IMR-90 (cell line): Measurements from ENCODE around the gene COPA. TPM values are rescaled to one million over a fixed set of nuclear protein-coding genes. Genes with fewer than 3 reads are reported as not detected.

ENCODE experiments used
- ATAC-seq: fragments of 200-7000 bp; cut with Tn5 transposase; 2 replicates; pipeline ENCODE4 v1.9.1; 2020; ENCODE audit warnings: low read depth, mild to moderate bottlenecking, moderate library complexity
- BruUV-seq: library from RNA; stranded (reverse); fragments of 400-500 nt; replicated peaks from 2 replicates; lab custom pipeline; 2021; lab: Mats Ljungman, UMichigan
- CTCF ChIA-PET: fragments of 300-600 bp; formaldehyde crosslinking; extraction: SDS; loops from one replicate; lab custom pipeline; 2021; ENCODE audit warnings: antibody characterized with exemption; lab: Yijun Ruan, JAX
- POLR2A ChIA-PET: fragments of 300-600 bp; sonication (Branson Sonifier 250); formaldehyde crosslinking; loops from one replicate; lab custom pipeline; 2022; ENCODE audit warnings: antibody characterized with exemption; ENCODE audit not compliant: unreplicated experiment; lab: Charles Lee
- DNase-seq: peaks from one replicate; pipeline ENCODE4 v3.0.0; 2013
- H2AFZ ChIP-seq: replicated peaks from 2 replicates; pipeline ENCODE3; 2013; ENCODE audit warnings: low read length, mild to moderate bottlenecking; ENCODE audit not compliant: poor library complexity
- H2AK5ac ChIP-seq: 2 replicates; pipeline ENCODE4 v1.6.1; 2013; ENCODE audit warnings: low read depth, low read length, inconsistent platforms
- H2AK9ac ChIP-seq: replicated peaks from 2 replicates; pipeline ENCODE3; 2013; ENCODE audit warnings: mild to moderate bottlenecking, low read depth, low read length, moderate library complexity; ENCODE audit not compliant: poor library complexity
- H2BK120ac ChIP-seq: 2 replicates; pipeline ENCODE4 v1.6.1; 2013; ENCODE audit warnings: low read depth, low read length, inconsistent platforms
- H2BK15ac ChIP-seq: 3 replicates; pipeline ENCODE4 v1.6.1; 2013; ENCODE audit warnings: low read depth, low read length, inconsistent platforms
- H2BK20ac ChIP-seq: 2 replicates; pipeline ENCODE4 v1.6.1; 2013; ENCODE audit warnings: low read depth, mild to moderate bottlenecking, inconsistent platforms, low read length, moderate library complexity
- H2BK5ac ChIP-seq: 2 replicates; pipeline ENCODE4 v1.6.1; 2013; ENCODE audit warnings: mild to moderate bottlenecking, low read depth, low read length, inconsistent platforms; ENCODE audit not compliant: poor library complexity, severe bottlenecking
- H3K14ac ChIP-seq: replicated peaks from 2 replicates; pipeline ENCODE4 v1.6.1; 2013; ENCODE audit warnings: low read depth, low read length, inconsistent platforms
- H3K18ac ChIP-seq: 2 replicates; pipeline ENCODE4 v1.6.1; 2013; ENCODE audit warnings: low read depth, low read length, control low read depth
- H3K23ac ChIP-seq: 2 replicates; pipeline ENCODE4 v1.6.1; 2013; ENCODE audit warnings: low read depth, low read length, inconsistent platforms
- H3K27ac ChIP-seq: 2 replicates; pipeline ENCODE4 v1.5.1; 2013; ENCODE audit warnings: mild to moderate bottlenecking, control low read depth, low read length; ENCODE audit not compliant: insufficient read depth
- H3K27me3 ChIP-seq: 2 replicates; pipeline ENCODE4 v1.6.1; 2013; ENCODE audit warnings: low read length; ENCODE audit not compliant: control insufficient read depth, insufficient read depth
- H3K36me3 ChIP-seq: 2 replicates; pipeline ENCODE4 v1.6.1; 2013; ENCODE audit warnings: low read length, mixed read lengths; ENCODE audit not compliant: control insufficient read depth, insufficient read depth
- H3K4ac ChIP-seq: 2 replicates; pipeline ENCODE4 v1.6.1; 2013; ENCODE audit warnings: low read depth, low read length, inconsistent platforms
- H3K4me1 ChIP-seq: 2 replicates; pipeline ENCODE4 v1.6.1; 2013; ENCODE audit warnings: low read length, mixed read lengths; ENCODE audit not compliant: control insufficient read depth, insufficient read depth
- H3K4me2 ChIP-seq: 2 replicates; pipeline ENCODE4 v1.6.1; 2013; ENCODE audit warnings: low read depth, mild to moderate bottlenecking, control low read depth, low read length, moderate library complexity
- H3K4me3 ChIP-seq: 2 replicates; pipeline ENCODE4 v1.5.1; 2013; ENCODE audit warnings: low read depth, mild to moderate bottlenecking, control low read depth, low read length, moderate library complexity; ENCODE audit not compliant: insufficient read depth
- H3K56ac ChIP-seq: 2 replicates; pipeline ENCODE4 v1.6.1; 2013; ENCODE audit warnings: low read length, inconsistent platforms; ENCODE audit not compliant: insufficient read depth; ENCODE audit errors: extremely low read depth
- H3K79me1 ChIP-seq, 2 experiments: 2 replicates each; pipeline ENCODE4 v1.6.1; 2013; ENCODE audit warnings: low read length in 2 of 2, inconsistent platforms in 1 of 2, low read depth in 1 of 2
- H3K9ac ChIP-seq: 2 replicates; pipeline ENCODE4 v1.6.1; 2013; ENCODE audit warnings: low read depth, low read length, control low read depth
- H3K9me1 ChIP-seq: 2 replicates; pipeline ENCODE4 v1.6.1; 2013; ENCODE audit warnings: low read length, inconsistent platforms; ENCODE audit not compliant: insufficient read depth
- H3K9me3 ChIP-seq: 2 replicates; pipeline ENCODE4 v1.6.1; 2013; ENCODE audit warnings: low read length; ENCODE audit not compliant: control insufficient read depth, insufficient read depth
- H4K20me1 ChIP-seq: 2 replicates; pipeline ENCODE4 v1.6.1; 2013; ENCODE audit warnings: low read length, inconsistent platforms; ENCODE audit not compliant: insufficient read depth
- H4K5ac ChIP-seq: 2 replicates; pipeline ENCODE4 v1.6.1; 2013; ENCODE audit warnings: mild to moderate bottlenecking, low read depth, low read length, control low read depth
- H4K8ac ChIP-seq, 2 experiments: 2 replicates each; pipeline ENCODE4 v1.6.1; 2013; ENCODE audit warnings: low read depth in 2 of 2, low read length in 2 of 2, control low read depth in 1 of 2, inconsistent platforms in 1 of 2
- H4K91ac ChIP-seq: 2 replicates; pipeline ENCODE4 v1.6.1; 2013; ENCODE audit warnings: low read depth, low read length, inconsistent platforms; ENCODE audit not compliant: insufficient read depth
- BHLHE40 ChIP-seq: fragments of 150-350 bp; IDR thresholded peaks from 2 replicates; pipeline ENCODE4 v1.6.1; 2016; ENCODE audit warnings: mild to moderate bottlenecking, low read depth, low read length
- CEBPB ChIP-seq: IDR thresholded peaks from 2 replicates; pipeline ENCODE4 v1.6.1; 2012; ENCODE audit warnings: low read depth, low read length, improper control_type of control experiment
- NFE2L2 ChIP-seq: fragments of 150-350 bp; IDR thresholded peaks from 2 replicates; pipeline ENCODE4 v1.6.1; 2016; ENCODE audit warnings: low read depth, mild to moderate bottlenecking, low read length
- RAD21 ChIP-seq: IDR thresholded peaks from 2 replicates; pipeline ENCODE4 v1.6.1; 2012; ENCODE audit warnings: low read length, improper control_type of control experiment
- WGBS, 2 experiments: methylation state at CpG; one replicate each; pipeline versions ENCODE4 v1.1.5 to v1.1.7; 2013; ENCODE audit warnings: missing lambda C conversion rate in 2 of 2; ENCODE audit not compliant: insufficient read length in 1 of 2; ENCODE audit errors: extremely low coverage in 2 of 2; 5-methylcytosine and 5-hydroxymethylcytosine counted together
- dilution Hi-C: fragments of 300-500 bp; cut with HindIII; formaldehyde crosslinking; loops from one replicate; pipeline ENCODE4 v1.14.3; 2018; ENCODE audit warnings: low sequenced_read_pairs; ENCODE audit not compliant: unreplicated experiment
- in situ Hi-C: fragments of 300-500 bp; cut with MboI; formaldehyde crosslinking; loops from 3 replicates; pipeline ENCODE4 v1.14.3; 2019; ENCODE audit warnings: low sequenced_read_pairs, inconsistent platforms, mixed read lengths
- intact Hi-C: fragments of 100-400 bp; cut with micrococcal nuclease; formaldehyde crosslinking; loops from 2 replicates; pipeline ENCODE4 v1.10.0; 2022
- polyA plus RNA-seq, 3 experiments: library from polyadenylated mRNA; depleted of rRNA; stranded (reverse); fragments of >200 nt; gene quantifications; 2 replicates each; pipeline ENCODE4 v1.2.3, GENCODE V29; 2012; ENCODE audit warnings: low replicate concordance in 1 of 3
- total RNA-seq: library from RNA; depleted of rRNA; stranded (reverse); fragments of >200 nt; gene quantifications from 2 replicates; pipeline ENCODE4 v1.2.3, GENCODE V29; 2012
- TF ChIP-seq, protein P1 (sequence below): conservative IDR thresholded peaks from 2 replicates; pipeline ENCODE4 v1.5.1; 2012; ENCODE audit warnings: mild to moderate bottlenecking, low read depth, low read length, improper control_type of control experiment
- TF ChIP-seq, protein P2 (sequence below): fragments of 150-350 bp; IDR thresholded peaks from 2 replicates; pipeline ENCODE4 v1.6.1; 2016; ENCODE audit warnings: low read depth, mild to moderate bottlenecking, low read length, moderate library complexity, borderline replicate concordance

The COPA gene
- total and polyA plus RNA-seq, 2 of the 4 experiments (the other 2 are of a cell fraction), result 204 to 436 TPM

GRCh38 chr1:160285506-160285905 lies 57.5 kb downstream of the COPA start:
- Histone ChIP-seq H2BK15ac (no peak overlapping the region), H3K14ac (no peak overlapping the region), H4K91ac (no peak overlapping the region), H3K79me1 (peaks cover 21 to 34% of the 10 kb centered on the region in 2 experiments), H3K4ac (no peak overlapping the region), H3K27ac (no peak overlapping the region), H3K9me3 (no peaks in the 10 kb centered on the region), H4K5ac (no peak overlapping the region), H3K36me3 (peaks cover 26% of the 10 kb centered on the region), H3K4me1 (peaks cover 3% of the 10 kb centered on the region; the same call in 1 of the 2 replicates), H2BK5ac (no peak overlapping the region), H4K8ac (no peak overlapping the region), H2AK5ac (no peak overlapping the region), H2AK9ac (no peak overlapping the region), H3K4me2 (no peak overlapping the region), H4K20me1 (no peaks in the 10 kb centered on the region; the same call in 1 of the 2 replicates), H2AFZ (no peak overlapping the region), H3K4me3 (no peak overlapping the region), H3K27me3 (no peaks in the 10 kb centered on the region), H2BK20ac (no peak overlapping the region), H3K56ac (no peak overlapping the region), H3K9me1 (peaks cover 4% of the 10 kb centered on the region), H3K9ac (no peak overlapping the region), H2BK120ac (no peak overlapping the region), H3K23ac (no peak overlapping the region), H3K18ac (no peak overlapping the region)
- intact Hi-C loops (loop anchor here (1.0 to 2.0 kb wide), 2 partner anchors 23 to 93 kb away; partner anchors contain the start of gene DCAF8), in situ Hi-C loops (no loop called here), dilution Hi-C loops (no loop called here)
- BruUV-seq, result no TSS peak
- TF ChIP-seq BHLHE40, result no peak
- TF ChIP-seq NFE2L2, result no peak
- TF ChIP-seq, protein P1, sequence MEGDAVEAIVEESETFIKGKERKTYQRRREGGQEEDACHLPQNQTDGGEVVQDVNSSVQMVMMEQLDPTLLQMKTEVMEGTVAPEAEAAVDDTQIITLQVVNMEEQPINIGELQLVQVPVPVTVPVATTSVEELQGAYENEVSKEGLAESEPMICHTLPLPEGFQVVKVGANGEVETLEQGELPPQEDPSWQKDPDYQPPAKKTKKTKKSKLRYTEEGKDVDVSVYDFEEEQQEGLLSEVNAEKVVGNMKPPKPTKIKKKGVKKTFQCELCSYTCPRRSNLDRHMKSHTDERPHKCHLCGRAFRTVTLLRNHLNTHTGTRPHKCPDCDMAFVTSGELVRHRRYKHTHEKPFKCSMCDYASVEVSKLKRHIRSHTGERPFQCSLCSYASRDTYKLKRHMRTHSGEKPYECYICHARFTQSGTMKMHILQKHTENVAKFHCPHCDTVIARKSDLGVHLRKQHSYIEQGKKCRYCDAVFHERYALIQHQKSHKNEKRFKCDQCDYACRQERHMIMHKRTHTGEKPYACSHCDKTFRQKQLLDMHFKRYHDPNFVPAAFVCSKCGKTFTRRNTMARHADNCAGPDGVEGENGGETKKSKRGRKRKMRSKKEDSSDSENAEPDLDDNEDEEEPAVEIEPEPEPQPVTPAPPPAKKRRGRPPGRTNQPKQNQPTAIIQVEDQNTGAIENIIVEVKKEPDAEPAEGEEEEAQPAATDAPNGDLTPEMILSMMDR, result no peak
- no peak for TF ChIP-seq CEBPB
- TF ChIP-seq RAD21, result no peak
- TF ChIP-seq, protein P2, sequence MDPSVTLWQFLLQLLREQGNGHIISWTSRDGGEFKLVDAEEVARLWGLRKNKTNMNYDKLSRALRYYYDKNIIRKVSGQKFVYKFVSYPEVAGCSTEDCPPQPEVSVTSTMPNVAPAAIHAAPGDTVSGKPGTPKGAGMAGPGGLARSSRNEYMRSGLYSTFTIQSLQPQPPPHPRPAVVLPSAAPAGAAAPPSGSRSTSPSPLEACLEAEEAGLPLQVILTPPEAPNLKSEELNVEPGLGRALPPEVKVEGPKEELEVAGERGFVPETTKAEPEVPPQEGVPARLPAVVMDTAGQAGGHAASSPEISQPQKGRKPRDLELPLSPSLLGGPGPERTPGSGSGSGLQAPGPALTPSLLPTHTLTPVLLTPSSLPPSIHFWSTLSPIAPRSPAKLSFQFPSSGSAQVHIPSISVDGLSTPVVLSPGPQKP, result no peak
- POLR2A ChIA-PET, result interaction anchor here (1.6 kb wide), 1 partner anchor 10 kb away, joined by 3 read pairs; no protein-coding TSS in a partner anchor
- no peak for DNase-seq
- no peak for ATAC-seq
- 87% methylated on average over 21 of the region's 23 CpGs; no CpG with 5 or more reads in 1 of the 2 experiments for WGBS, 2 experiments
- CTCF ChIA-PET, result interaction anchor here (0.7 to 0.9 kb wide), 2 partner anchors 29 to 200 kb away, joined by 3 to 4 read pairs; no protein-coding TSS in a partner anchor
